Astrocyte (in vitro differentiated cells and primary cell): Measurements from ENCODE around the gene CADPS. TPM values are rescaled to one million over a fixed set of nuclear protein-coding genes. Genes with fewer than 3 reads are reported as not detected.
A peak's percentile ranks its signal among the peaks of the same experiment; 100 is the strongest.

Source experiments
- DNase-seq: peaks from one replicate; pipeline ENCODE4 v3.0.0-alpha.2; 2010; ENCODE audit warnings: low read depth
- FAIRE-seq: peaks from 2 replicates; lab custom pipeline; 2011; peaks lifted over from hg19 to GRCh38; lab: Jason Lieb, UNC
- H2AFZ ChIP-seq: 2 replicates; pipeline ENCODE4 v1.6.0; 2012; ENCODE audit warnings: low read depth, low read length, inconsistent platforms
- H3K27ac ChIP-seq: 2 replicates; pipeline ENCODE4 v1.5.1; 2011; ENCODE audit warnings: low read depth, low read length, inconsistent platforms
- H3K27me3 ChIP-seq: 2 replicates; pipeline ENCODE4 v1.6.0; 2011; ENCODE audit warnings: low read length, inconsistent platforms; ENCODE audit not compliant: insufficient read depth
- H3K36me3 ChIP-seq: 2 replicates; pipeline ENCODE4 v1.5.1; 2011; ENCODE audit warnings: low read length, inconsistent platforms; ENCODE audit not compliant: insufficient read depth
- H3K4me1 ChIP-seq: 2 replicates; pipeline ENCODE4 v1.5.1; 2011; ENCODE audit warnings: low read length, inconsistent platforms; ENCODE audit not compliant: insufficient read depth
- H3K4me2 ChIP-seq: 2 replicates; pipeline ENCODE4 v1.6.0; 2012; ENCODE audit warnings: low read length, inconsistent platforms
- H3K4me3 ChIP-seq: 2 replicates; pipeline ENCODE4 v1.5.1; 2011; ENCODE audit warnings: low read depth, mild to moderate bottlenecking, low read length, inconsistent platforms; ENCODE audit not compliant: insufficient read depth
- H3K79me2 ChIP-seq: 2 replicates; pipeline ENCODE4 v1.6.0; 2012; ENCODE audit warnings: mild to moderate bottlenecking, low read length, inconsistent platforms; ENCODE audit not compliant: insufficient read depth
- H3K9ac ChIP-seq: 2 replicates; pipeline ENCODE4 v1.6.0; 2012; ENCODE audit warnings: mild to moderate bottlenecking, low read length, inconsistent platforms
- H3K9me3 ChIP-seq: 2 replicates; pipeline ENCODE4 v1.5.1; 2012; ENCODE audit warnings: low read depth, mild to moderate bottlenecking, low read length, inconsistent platforms; ENCODE audit not compliant: insufficient read depth
- H4K20me1 ChIP-seq: 2 replicates; pipeline ENCODE4 v1.6.0; 2012; ENCODE audit warnings: low read length, inconsistent platforms; ENCODE audit not compliant: insufficient read depth
- H3K27ac Mint-ChIP-seq: one replicate; pipeline ENCODE4 v1.8.0; 2021; ENCODE audit warnings: mild to moderate bottlenecking, mixed read lengths; ENCODE audit not compliant: unreplicated experiment
- H3K27me3 Mint-ChIP-seq: one replicate; pipeline ENCODE4 v1.8.0; 2021; ENCODE audit warnings: low read depth, mixed read lengths; ENCODE audit not compliant: unreplicated experiment
- H3K36me3 Mint-ChIP-seq: one replicate; pipeline ENCODE4 v1.8.0; 2021; ENCODE audit warnings: low read depth, mixed read lengths; ENCODE audit not compliant: unreplicated experiment
- H3K4me1 Mint-ChIP-seq: one replicate; pipeline ENCODE4 v1.8.0; 2021; ENCODE audit warnings: low read depth, mixed read lengths; ENCODE audit not compliant: unreplicated experiment
- H3K4me3 Mint-ChIP-seq: one replicate; pipeline ENCODE4 v1.8.0; 2021; ENCODE audit warnings: mild to moderate bottlenecking, moderate library complexity, mixed read lengths; ENCODE audit not compliant: unreplicated experiment
- H3K9me3 Mint-ChIP-seq: one replicate; pipeline ENCODE4 v1.8.0; 2021; ENCODE audit warnings: mild to moderate bottlenecking, mixed read lengths; ENCODE audit not compliant: unreplicated experiment
- CTCF ChIP-seq: IDR thresholded peaks from 2 replicates; pipeline ENCODE4 v1.5.1; 2011; ENCODE audit warnings: low read depth, mild to moderate bottlenecking, inconsistent platforms, low read length, moderate library complexity; ENCODE audit not compliant: insufficient read depth
- EZH2 ChIP-seq: IDR thresholded peaks from 2 replicates; pipeline ENCODE4 v1.6.1; 2012; ENCODE audit warnings: mild to moderate bottlenecking, low read length, inconsistent platforms; ENCODE audit not compliant: insufficient read depth
- total RNA-seq: library from RNA; stranded (reverse); gene quantifications from 2 replicates; pipeline ENCODE4 v1.2.1, GENCODE V29; 2021

CADPS gene
- total RNA-seq, 1 donor from 2014 or later = 5.4 TPM

- H3K4me3 Mint-ChIP-seq = no peak overlapping the region
- no peaks in the 10 kb centered on the region for H3K27me3 Mint-ChIP-seq
- Histone ChIP-seq H2AFZ (no peak overlapping the region), H3K36me3 (no peaks in the 10 kb centered on the region), H3K27me3 (no peaks in the 10 kb centered on the region), H3K79me2 (no peaks in the 10 kb centered on the region), H3K4me2 (no peak overlapping the region), H3K9me3 (no peaks in the 10 kb centered on the region), H3K27ac (no peak overlapping the region), H4K20me1 (no peaks in the 10 kb centered on the region), H3K4me1 (peaks cover 12% of the 10 kb centered on the region), H3K4me3 (no peak overlapping the region), H3K9ac (no peak overlapping the region)
- FAIRE-seq = no peak
- no peak overlapping the region for H3K27ac Mint-ChIP-seq
- H3K9me3 Mint-ChIP-seq = no peaks in the 10 kb centered on the region
- TF ChIP-seq EZH2 (no peak), CTCF (no peak)
- H3K36me3 Mint-ChIP-seq = no peaks in the 10 kb centered on the region
- DNase-seq = no peak
- H3K4me1 Mint-ChIP-seq = peaks cover 13% of the 10 kb centered on the region
These were observed 317.8 kb downstream of the CADPS start for GRCh38 chr3:62557450-62557849.

- no peaks in the 10 kb centered on the region for H3K79me2 ChIP-seq
- no peaks in the 10 kb centered on the region for H3K9me3 ChIP-seq
- no peaks in the 10 kb centered on the region for H3K36me3 Mint-ChIP-seq
- H3K9ac ChIP-seq = no peak overlapping the region
- H3K4me1 Mint-ChIP-seq = peaks cover 5% of the 10 kb centered on the region
- no peaks in the 10 kb centered on the region for H3K27me3 Mint-ChIP-seq
- H3K4me3 ChIP-seq = no peak overlapping the region
- no peak overlapping the region for H2AFZ ChIP-seq
- H4K20me1 ChIP-seq = no peaks in the 10 kb centered on the region
- H3K27ac ChIP-seq = no peak overlapping the region
- DNase-seq = no peak
- H3K36me3 ChIP-seq = no peaks in the 10 kb centered on the region
- peaks cover under 1% of the 10 kb centered on the region for H3K4me1 ChIP-seq
- no peak for FAIRE-seq
- H3K27me3 ChIP-seq = no peaks in the 10 kb centered on the region
- no peak overlapping the region for H3K4me2 ChIP-seq
- H3K27ac Mint-ChIP-seq = no peak overlapping the region
- H3K9me3 Mint-ChIP-seq = no peaks in the 10 kb centered on the region
- no peak overlapping the region for H3K4me3 Mint-ChIP-seq
- TF ChIP-seq EZH2 (no peak), CTCF (no peak)
These were observed 318.9 kb downstream of the CADPS start for GRCh38 chr3:62556121-62556815.

GRCh38 chr3:62554264-62554799 lies 320.9 kb downstream of the CADPS start:
- no peaks in the 10 kb centered on the region for H3K36me3 ChIP-seq
- no peaks in the 10 kb centered on the region for H3K27me3 ChIP-seq
- H3K9ac ChIP-seq = no peak overlapping the region
- FAIRE-seq = no peak
- H4K20me1 ChIP-seq = no peaks in the 10 kb centered on the region
- no peak overlapping the region for H3K27ac ChIP-seq
- no peaks in the 10 kb centered on the region for H3K79me2 ChIP-seq
- no peak for DNase-seq
- H3K27me3 Mint-ChIP-seq = peaks cover 9% of the 10 kb centered on the region
- H3K4me1 Mint-ChIP-seq = peaks cover 3% of the 10 kb centered on the region
- no peak overlapping the region for H3K4me3 Mint-ChIP-seq
- no peak overlapping the region for H2AFZ ChIP-seq
- TF ChIP-seq EZH2 (no peak), CTCF (peak; percentile 15)
- H3K9me3 ChIP-seq = no peaks in the 10 kb centered on the region
- H3K4me3 ChIP-seq = no peak overlapping the region
- no peaks in the 10 kb centered on the region for H3K9me3 Mint-ChIP-seq
- no peak overlapping the region for H3K27ac Mint-ChIP-seq
- H3K36me3 Mint-ChIP-seq = no peaks in the 10 kb centered on the region
- H3K4me1 ChIP-seq = no peaks in the 10 kb centered on the region
- no peak overlapping the region for H3K4me2 ChIP-seq
